Spleen (tissue), 7 donors: ENCODE results near the gene ARHGAP24.

Source experiments
- CTCF ChIP-seq, 11 experiments: fragments of 200-600 bp in 7 of 11; fragments of 450-650 bp in 4 of 11; sonication (generic) in 4 of 11; IDR thresholded peaks in 8 of 11; conservative IDR thresholded peaks in 3 of 11; 1 replicate in 7 of 11; 2 replicates in 4 of 11; pipeline versions ENCODE4 v1.4.0 to v1.8.0; 2016 to 2021; ENCODE audit warnings: antibody characterized with exemption in 11 of 11, inconsistent platforms in 4 of 11, mild to moderate bottlenecking in 1 of 11
- POLR2A ChIP-seq, 3 donors: fragments of 450-650 bp; IDR thresholded peaks; one replicate each; pipeline ENCODE4 v1.5.1; 2017; ENCODE audit warnings: antibody characterized with exemption in 3 of 3, mild to moderate bottlenecking in 1 of 3
- donor health status: DM: no; HTN: no; CAD: no; lungs with moderate emphysema.
- donor health status: DM: no; HTN: no; CAD: no.
- donor health status: DM: no; HTN: no; CAD: no.

GRCh38 chr4:85837439-85837733, 362.4 kb downstream of the ARHGAP24 start:
- TF ChIP-seq POLR2A (IDR thresholded peaks at IDR 0.05) (no peak), CTCF (IDR thresholded peaks at IDR 0.05 in 8 of 11, conservative IDR thresholded peaks at IDR 0.05 in 3 of 11) (no peak)
